Measurements from ENCODE around the gene LRRC66. TPM values are rescaled to one million over a fixed set of nuclear protein-coding genes. Genes with fewer than 3 reads are reported as not detected.

The LRRC66 gene
- total RNA-seq = not detected in 2 replicates

GRCh38 chr4:52019936-52020657 is at the start of gene LRRC66:
TSS of gene LRRC66 (minus strand) at chr4:52020363. CDS start at chr4:52017613, 2,750 bp downstream.

GRCh38 chr4:52051213-52051614 is 31.1 kb upstream of the LRRC66 start, which contains the start of gene SPATA18:
TSS of gene SPATA18 (plus strand) at chr4:52051304. CDS start at chr4:52051705, 401 bp downstream.

DNA sequence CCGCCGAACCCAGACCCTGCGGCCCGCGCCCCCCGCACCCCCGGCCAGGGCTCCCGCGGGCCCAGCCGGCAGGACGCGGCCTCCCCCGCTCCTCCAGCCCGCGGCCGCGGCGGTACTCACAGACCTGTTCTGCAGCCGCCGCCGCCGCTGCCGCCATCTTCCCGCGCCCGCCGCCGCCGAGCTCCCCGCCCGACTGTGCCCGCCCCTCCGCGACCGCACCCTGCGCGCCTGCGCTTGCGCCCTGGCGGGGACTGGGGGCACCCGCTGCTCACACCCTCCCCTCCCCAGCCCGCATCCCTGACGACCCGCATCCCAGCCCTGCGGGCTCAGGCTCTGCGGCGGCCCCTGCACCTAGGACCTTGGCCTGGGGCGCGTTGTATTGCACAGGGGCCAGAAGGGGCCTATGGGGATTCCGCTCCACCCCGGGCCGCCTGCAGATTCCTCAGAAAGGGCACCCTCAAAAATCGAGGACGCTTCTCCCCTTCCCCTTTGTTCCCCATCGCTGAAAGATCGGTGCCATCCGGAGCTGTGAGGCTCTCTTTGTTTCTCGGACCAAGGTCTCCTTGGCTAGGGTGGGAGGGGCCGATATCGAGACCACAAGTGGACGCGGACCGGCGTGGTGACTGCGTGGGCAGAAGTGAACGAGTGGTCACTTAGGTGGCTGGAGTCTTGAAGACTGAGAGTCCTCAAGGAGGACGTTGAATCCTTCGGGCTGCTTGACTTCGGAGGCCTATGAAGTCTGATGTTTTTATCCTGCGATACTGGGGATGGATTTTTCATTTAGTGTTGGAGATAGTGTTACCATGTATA is 18.1 kb upstream of the LRRC66 start, which contains the start of gene SGCB:
Gene SGCB (minus strand): TSS at position 197 of the 810 bp plus-strand sequence. CDS start 40 bp downstream, at position 157.

Other genes with a start within 250 kb of the LRRC66 start
- gene DCUN1D4, start 177.2 kb downstream of the LRRC66 start, total RNA-seq = 12.8 and 19.2 TPM in 2 replicates
- gene SGCB, start 17.9 kb upstream of the LRRC66 start, total RNA-seq = 6.2 and 7.5 TPM in 2 replicates
- 3.5 and 6.2 TPM in 2 replicates for gene SPATA18, start 30.9 kb upstream of the LRRC66 start, total RNA-seq

All from airway epithelial cell (primary cell).